K562 (cell line): ENCODE data around the gene SNX25. TPM values are rescaled to one million over a fixed set of nuclear protein-coding genes. Genes with fewer than 3 reads are reported as not detected.
A peak's percentile ranks its signal among the peaks of the same experiment; 100 is the strongest.

ENCODE experiments used
- ATF7 ChIP-seq: fragments of 450-650 bp; IDR thresholded peaks from 2 replicates; pipeline ENCODE4 v1.7.1; 2014; ENCODE audit warnings: mild to moderate bottlenecking, moderate library complexity
- C11orf30 ChIP-seq: fragments of 450-650 bp; IDR thresholded peaks from 2 replicates; pipeline ENCODE4 v1.6.1; 2016; ENCODE audit warnings: low read depth, mild to moderate bottlenecking
- CBX1 ChIP-seq: sonication (generic); IDR thresholded peaks from 2 replicates; pipeline ENCODE4 v1.6.1; 2016; ENCODE audit warnings: antibody characterized with exemption, low read depth, mild to moderate bottlenecking
- CXXC5 ChIP-seq: fragments of 250-450 bp; sonication (Bioruptor Pico); IDR thresholded peaks from 2 replicates; pipeline ENCODE4 v1.8.0; 2022; ENCODE audit warnings: inconsistent platforms, mild to moderate bottlenecking, moderate library complexity
- E2F4 ChIP-seq: sonication (generic); formaldehyde crosslinking; IDR thresholded peaks from 2 replicates; pipeline ENCODE4 v1.8.0; 2022; ENCODE audit warnings: mild to moderate bottlenecking, low read depth, missing genetic modification reagents
- EHMT2 ChIP-seq: fragments of 450-650 bp; IDR thresholded peaks from 2 replicates; pipeline ENCODE4 v1.6.1; 2018; ENCODE audit warnings: antibody characterized with exemption
- ERF ChIP-seq: fragments of 450-650 bp; formaldehyde crosslinking; IDR thresholded peaks from 2 replicates; pipeline ENCODE4 v1.4.0; 2020; ENCODE audit warnings: mild to moderate bottlenecking, mixed read lengths
- ESRRB ChIP-seq: fragments of 250-450 bp; sonication (Bioruptor Pico); IDR thresholded peaks from 2 replicates; pipeline ENCODE4 v1.5.0; 2020; ENCODE audit warnings: mild to moderate bottlenecking, moderate library complexity, borderline replicate concordance
- GMEB1 ChIP-seq: fragments of 250-450 bp; sonication (Bioruptor Pico); IDR thresholded peaks from 2 replicates; pipeline ENCODE4 v1.4.0; 2020; ENCODE audit warnings: mild to moderate bottlenecking
- IFI16 ChIP-seq: fragments of 250-450 bp; sonication (Bioruptor Pico); IDR thresholded peaks from 2 replicates; pipeline ENCODE4 v2.1.2; 2022; ENCODE audit warnings: mild to moderate bottlenecking, inconsistent platforms
- JUN ChIP-seq, 2 experiments: sonication (generic) in 1 of 2; formaldehyde crosslinking in 1 of 2; IDR thresholded peaks; 2 replicates each; pipeline versions ENCODE4 v1.6.1 to v1.8.0; 2012 to 2022; ENCODE audit warnings: borderline replicate concordance in 2 of 2, mild to moderate bottlenecking in 2 of 2, improper control_type of control experiment in 1 of 2, low read depth in 1 of 2, low read length in 1 of 2, missing genetic modification reagents in 1 of 2
- KHSRP ChIP-seq: fragments of 450-650 bp; IDR thresholded peaks from 2 replicates; pipeline ENCODE4 v1.6.1; 2017
- LCOR ChIP-seq: sonication (generic); formaldehyde crosslinking; IDR thresholded peaks from 2 replicates; pipeline ENCODE4 v1.8.0; 2022; ENCODE audit warnings: mild to moderate bottlenecking, missing genetic modification reagents
- SRSF7 ChIP-seq: fragments of 200-400 bp; formaldehyde crosslinking; optimal IDR thresholded peaks from 2 replicates; pipeline ENCODE3; 2017; ENCODE audit warnings: mild to moderate bottlenecking, low read depth, low read length
- THAP12 ChIP-seq: fragments of 250-450 bp; sonication (Bioruptor Pico); IDR thresholded peaks from 2 replicates; pipeline ENCODE4 v1.9.0; 2021; ENCODE audit warnings: mild to moderate bottlenecking, inconsistent platforms
- ZBTB11 ChIP-seq, 3 experiments: fragments of 200-800 bp in 1 of 3; fragments of 250-450 bp in 1 of 3; fragments of 450-650 bp in 1 of 3; sonication (Bioruptor Pico) in 1 of 3; sonication (Bioruptor generic) in 1 of 3; formaldehyde crosslinking in 1 of 3; IDR thresholded peaks; 2 replicates each; pipeline versions ENCODE4 v1.6.1 to v1.8.0; 2016 to 2022; ENCODE audit warnings: mild to moderate bottlenecking in 2 of 3, missing genetic modification characterization in 2 of 3, missing compliant biosample characterization in 1 of 3, moderate library complexity in 1 of 3
- ZKSCAN1 ChIP-seq: fragments of 150-350 bp; IDR thresholded peaks from 2 replicates; pipeline ENCODE4 v1.6.1; 2016; ENCODE audit warnings: low read depth, low read length
- ZNF354B ChIP-seq: fragments of 250-450 bp; sonication (Bioruptor Pico); IDR thresholded peaks from 2 replicates; pipeline ENCODE4 v1.4.0; 2020
- polyA plus RNA-seq, 8 experiments: library from polyadenylated mRNA; depleted of rRNA in 4 of 8; stranded (reverse) in 5 of 8; unstranded in 3 of 8; fragments of >200 nt; fragmentation: Nextera tagmentation in 2 of 8; fragmentation: Illumina TruSeq in 1 of 8; extraction: Ambion mirVana in 2 of 8; extraction: Trizol in 1 of 8; gene quantifications; 2 replicates each; pipeline versions ENCODE4 v1.2.1 to v1.2.3, GENCODE V29; 2011 to 2014; ENCODE audit warnings: inconsistent platforms in 1 of 8, missing spikeins in 1 of 8
- total RNA-seq, 7 experiments: library from RNA; depleted of rRNA in 6 of 7; stranded (reverse); fragments of >200 nt in 6 of 7; fragmentation: Illumina TruSeq in 2 of 7; extraction: Trizol in 2 of 7; gene quantifications; 2 replicates each; pipeline versions ENCODE4 v1.2.1 to v1.2.3, GENCODE V29; 2011 to 2021; ENCODE audit warnings: low replicate concordance in 1 of 7
- TF ChIP-seq, protein P1 (sequence below): sonication (generic); formaldehyde crosslinking; IDR thresholded peaks from 2 replicates; pipeline ENCODE4 v1.8.0; 2022; ENCODE audit warnings: mild to moderate bottlenecking, missing genetic modification reagents

Gene SNX25
- total and polyA plus RNA-seq, 9 of the 15 experiments (the other 6 are each of a cell fraction or from before 2014, with no cell fraction given): 2.5 to 23.4 (median 13.3) TPM

DNA sequence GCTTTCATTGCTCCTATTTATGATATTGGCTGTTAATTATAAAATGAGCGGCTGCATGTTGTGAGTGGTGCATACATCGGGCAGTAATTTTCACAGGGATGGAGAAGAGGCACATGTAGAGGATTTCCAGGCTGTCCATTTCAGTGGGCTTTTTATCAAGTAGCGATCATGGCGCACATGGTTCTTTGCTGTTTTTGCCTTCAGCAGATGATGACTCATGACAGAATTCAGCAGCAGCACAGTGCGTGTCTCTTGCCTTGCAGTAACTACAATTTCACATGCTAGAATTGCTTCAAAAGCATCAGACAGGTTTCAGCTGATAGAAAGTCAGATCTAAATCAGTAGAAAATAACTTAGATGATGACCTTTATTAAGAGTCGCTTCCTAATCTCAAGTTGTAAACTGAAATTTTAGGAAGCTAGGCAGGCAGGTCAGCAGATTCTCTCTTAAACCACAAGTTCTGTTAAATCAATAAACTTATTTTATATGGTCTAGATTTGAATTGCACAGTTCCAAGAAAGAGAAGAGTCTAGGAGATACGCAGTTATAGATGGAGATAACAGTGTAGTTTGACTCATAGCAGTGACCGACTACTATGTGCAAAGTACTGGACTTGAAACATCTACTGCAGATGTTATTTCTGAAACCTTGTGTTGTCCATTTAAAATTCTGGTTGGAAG, 150.5 kb downstream of the SNX25 start (continued):
- TF ChIP-seq JUN (IDR thresholded peaks at IDR 0.05; ENCODE audit: borderline replicate concordance, low read depth, low read length) (peak; percentile 87), JUN (CRISPR knock-in tag; IDR thresholded peaks at IDR 0.05; ENCODE audit: borderline replicate concordance) (no peak), THAP12 (no peak), EHMT2 (peak; percentile 51; the same call in 1 of the 2 replicates), ESRRB (no peak), GMEB1 (CRISPR knock-in tag) (no peak), KHSRP (no peak), ZBTB11 (CRISPR knock-in tag; IDR thresholded peaks at IDR 0.05) (no peak), IFI16 (CRISPR knock-in tag) (no peak), ATF7 (0 out of 2 replicates have a peak, but pooled peaks have one; percentile 40), E2F4 (no peak), ERF (no peak), C11orf30 (peak; percentile 72), LCOR (no peak), CBX1 (no peak), SRSF7 (no peak), ZKSCAN1 (peak; percentile 63; the same call in 1 of the 2 replicates), CXXC5 (CRISPR knock-in tag) (0 out of 2 replicates have a peak, but pooled peaks have one; percentile 26), ZNF354B (CRISPR knock-in tag) (no peak)
- TF ChIP-seq, protein P1, sequence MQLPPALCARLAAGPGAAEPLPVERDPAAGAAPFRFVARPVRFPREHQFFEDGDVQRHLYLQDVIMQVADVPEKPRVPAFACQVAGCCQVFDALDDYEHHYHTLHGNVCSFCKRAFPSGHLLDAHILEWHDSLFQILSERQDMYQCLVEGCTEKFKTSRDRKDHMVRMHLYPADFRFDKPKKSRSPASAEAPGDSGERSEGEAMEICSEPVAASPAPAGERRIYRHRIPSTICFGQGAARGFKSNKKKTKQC: no peak
